Stimulated activated CD4-positive, alpha-beta T cell treated with anti-CD3 and anti-CD28 coated beads, TNF-alpha, amount 100 ng/mL, for 24 hours (primary cell): Measurements from ENCODE around the gene ZNHIT3.

Source experiments
- DNase-seq, 3 experiments: peaks; one replicate each; pipeline ENCODE4 v3.0.0-alpha.2; 2020; ENCODE audit warnings: low read depth in 3 of 3

The ZNHIT3 gene

GRCh38 chr17:36511216-36511615, 24.7 kb downstream of the ZNHIT3 start:
- no peak for DNase-seq

- no peak for DNase-seq
Observed at GRCh38 chr17:36512641-36513040, 26.2 kb downstream of the ZNHIT3 start.

- DNase-seq, result no peak
Observed at GRCh38 chr17:36514856-36515255, 28.4 kb downstream of the ZNHIT3 start.

GRCh38 chr17:36515837-36516236, 29.4 kb downstream of the ZNHIT3 start:
- no peak for DNase-seq

- no peak for DNase-seq
Observed at GRCh38 chr17:36523113-36523512, 36.6 kb downstream of the ZNHIT3 start.

- no peak for DNase-seq
Observed at GRCh38 chr17:36524428-36524876, 38.0 kb downstream of the ZNHIT3 start.

- no peak for DNase-seq
Observed at GRCh38 chr17:36525113-36525512, 38.6 kb downstream of the ZNHIT3 start.

- no peak for DNase-seq
Observed at GRCh38 chr17:36525888-36526287, 39.4 kb downstream of the ZNHIT3 start.

- DNase-seq, result no peak
Observed at GRCh38 chr17:36527621-36528250, 41.3 kb downstream of the ZNHIT3 start.

GRCh38 chr17:36529121-36529520, 42.6 kb downstream of the ZNHIT3 start:
- DNase-seq, result no peak

GRCh38 chr17:36532435-36532975, 46.0 kb downstream of the ZNHIT3 start:
- no peak for DNase-seq

GRCh38 chr17:36533935-36534839, 47.7 kb downstream of the ZNHIT3 start:
- DNase-seq, result peak; percentile 22 to 59 (median 28)

GRCh38 chr17:36534840-36535668, 48.6 kb downstream of the ZNHIT3 start, which contains the start of the genes MYO19 and PIGW:
Gene MYO19, minus strand, starts transcription at chr17:36534868. Its CDS starts 2,330 bp downstream, at chr17:36532538.
Gene PIGW, plus strand, starts transcription at chr17:36534987. Its CDS starts 2,115 bp downstream, at chr17:36537102.
- DNase-seq, result peak; percentile 78 to 89 (median 79)

- DNase-seq, result no peak
Observed at GRCh38 chr17:36535669-36536081, 49.2 kb downstream of the ZNHIT3 start.

GRCh38 chr17:36540696-36541095, 54.2 kb downstream of the ZNHIT3 start:
- no peak for DNase-seq

- DNase-seq, result no peak
Observed at GRCh38 chr17:36542755-36543154, 56.3 kb downstream of the ZNHIT3 start.

GRCh38 chr17:36544044-36544306, 57.5 kb downstream of the ZNHIT3 start:
- DNase-seq, result no peak

GRCh38 chr17:36544307-36545076, 58.0 kb downstream of the ZNHIT3 start, which contains the start of gene GGNBP2:
Gene GGNBP2, plus strand, starts transcription at chr17:36544919. Its CDS starts 806 bp downstream, at chr17:36545725.
- peak; percentile 81 to 90 (median 88) for DNase-seq

- no peak for DNase-seq
Observed at GRCh38 chr17:36545077-36545464, 58.6 kb downstream of the ZNHIT3 start.
